Measurements from ENCODE around the gene ELAVL1. TPM values are rescaled to one million over a fixed set of nuclear protein-coding genes. Genes with fewer than 3 reads are reported as not detected.
A peak's percentile ranks its signal among the peaks of the same experiment; 100 is the strongest.

ELAVL1 gene
- total RNA-seq, 1 donor from 2014 or later, result 55.1 TPM

- DNase-seq (ENCODE audit: missing footprints), result no peak
- intact Hi-C loops (cut with DNase I), result no loop called here
These were observed 76.4 kb downstream of the ELAVL1 start for GRCh38 chr19:7928741-7929701.

GRCh38 chr19:7928334-7928706, 77.1 kb downstream of the ELAVL1 start:
- ATAC-seq (no peak), DNase-seq (ENCODE audit: missing footprints) (no peak)
- intact Hi-C loops (cut with DNase I), result no loop called here

More at GRCh38 chr19:7928741-7929701, 76.4 kb downstream of the ELAVL1 start:
- ATAC-seq, result no peak

- no peak for DNase-seq (ENCODE audit: missing footprints)
- no peak for ATAC-seq
- intact Hi-C loops (cut with DNase I), result no loop called here
These were observed 77.7 kb downstream of the ELAVL1 start for GRCh38 chr19:7927605-7928333.

GRCh38 chr19:7926727-7927604, 78.5 kb downstream of the ELAVL1 start:
- intact Hi-C loops (cut with DNase I), result no loop called here
- ATAC-seq (no peak), DNase-seq (ENCODE audit: missing footprints) (no peak)

- intact Hi-C loops (cut with DNase I), result no loop called here
- DNase-seq (ENCODE audit: missing footprints) (no peak), ATAC-seq (peak; percentile 29)
These were observed 79.3 kb downstream of the ELAVL1 start, which contains the start of gene CTXN1 for GRCh38 chr19:7926021-7926726. CTXN1 (minus strand) TSS chr19:7926135; CDS start chr19:7925538, 597 bp downstream.

GRCh38 chr19:7925171-7925851, 80.1 kb downstream of the ELAVL1 start:
- no peak for ATAC-seq
- intact Hi-C loops (cut with DNase I), result no loop called here
- no peak for DNase-seq (ENCODE audit: missing footprints)

- ATAC-seq (no peak), DNase-seq (ENCODE audit: missing footprints) (no peak)
- intact Hi-C loops (cut with DNase I), result no loop called here
These were observed 80.7 kb downstream of the ELAVL1 start for GRCh38 chr19:7924651-7925170.

GRCh38 chr19:7924241-7924640, 81.2 kb downstream of the ELAVL1 start:
- intact Hi-C loops (cut with DNase I), result no loop called here
- ATAC-seq, result no peak
- no peak for DNase-seq (ENCODE audit: missing footprints)

GRCh38 chr19:7923295-7924191, 81.9 kb downstream of the ELAVL1 start:
- ATAC-seq (no peak), DNase-seq (ENCODE audit: missing footprints) (no peak)
- intact Hi-C loops (cut with DNase I), result no loop called here

GRCh38 chr19:7922836-7923195, 82.6 kb downstream of the ELAVL1 start:
- ATAC-seq (no peak), DNase-seq (ENCODE audit: missing footprints) (no peak)
- intact Hi-C loops (cut with DNase I), result no loop called here

- intact Hi-C loops (cut with DNase I), result loop anchor here (2.0 kb wide), 1 partner anchor 21 kb away; the partner anchor contains the start of gene TIMM44
- no peak for DNase-seq (ENCODE audit: missing footprints)
- ATAC-seq, result no peak
These were observed 83.2 kb downstream of the ELAVL1 start for GRCh38 chr19:7921967-7922835.

GRCh38 chr19:7921302-7921966, 84.0 kb downstream of the ELAVL1 start:
- ATAC-seq (no peak), DNase-seq (ENCODE audit: missing footprints) (no peak)

GRCh38 chr19:7920519-7921301, 84.7 kb downstream of the ELAVL1 start:
- intact Hi-C loops (cut with DNase I), result loop anchor here (1.0 to 2.0 kb wide), 3 partner anchors 17 to 594 kb away; partner anchors contain the start of genes MAP2K7, TIMM44 and ZNF414
- DNase-seq (ENCODE audit: missing footprints) (peak; percentile 100), ATAC-seq (peak; percentile 89)

More at GRCh38 chr19:7921302-7921966, 84.0 kb downstream of the ELAVL1 start:
- intact Hi-C loops (cut with DNase I), result loop anchor here (2.0 kb wide), 1 partner anchor 21 kb away; the partner anchor contains the start of gene TIMM44

All from Right ventricle myocardium inferior (tissue), 1 donor.